IMR-90 (cell line): Measurements from ENCODE around the gene SPINK4. TPM values are rescaled to one million over a fixed set of nuclear protein-coding genes. Genes with fewer than 3 reads are reported as not detected.

Experiments used
- ATAC-seq: fragments of 200-7000 bp; cut with Tn5 transposase; 2 replicates; pipeline ENCODE4 v1.9.1; 2020; ENCODE audit warnings: low read depth, mild to moderate bottlenecking, moderate library complexity
- BruUV-seq: library from RNA; stranded (reverse); fragments of 400-500 nt; replicated peaks from 2 replicates; lab custom pipeline; 2021; lab: Mats Ljungman, UMichigan
- CTCF ChIA-PET: fragments of 300-600 bp; formaldehyde crosslinking; extraction: SDS; loops from one replicate; lab custom pipeline; 2021; ENCODE audit warnings: antibody characterized with exemption; lab: Yijun Ruan, JAX
- POLR2A ChIA-PET: fragments of 300-600 bp; sonication (Branson Sonifier 250); formaldehyde crosslinking; loops from one replicate; lab custom pipeline; 2022; ENCODE audit warnings: antibody characterized with exemption; ENCODE audit not compliant: unreplicated experiment; lab: Charles Lee
- DNase-seq: peaks from one replicate; pipeline ENCODE4 v3.0.0; 2013
- H2AFZ ChIP-seq: replicated peaks from 2 replicates; pipeline ENCODE3; 2013; ENCODE audit warnings: low read length, mild to moderate bottlenecking; ENCODE audit not compliant: poor library complexity
- H2AK5ac ChIP-seq: 2 replicates; pipeline ENCODE4 v1.6.1; 2013; ENCODE audit warnings: low read depth, low read length, inconsistent platforms
- H2AK9ac ChIP-seq: replicated peaks from 2 replicates; pipeline ENCODE3; 2013; ENCODE audit warnings: mild to moderate bottlenecking, low read depth, low read length, moderate library complexity; ENCODE audit not compliant: poor library complexity
- H2BK120ac ChIP-seq: 2 replicates; pipeline ENCODE4 v1.6.1; 2013; ENCODE audit warnings: low read depth, low read length, inconsistent platforms
- H2BK15ac ChIP-seq: 3 replicates; pipeline ENCODE4 v1.6.1; 2013; ENCODE audit warnings: low read depth, low read length, inconsistent platforms
- H2BK20ac ChIP-seq: 2 replicates; pipeline ENCODE4 v1.6.1; 2013; ENCODE audit warnings: low read depth, mild to moderate bottlenecking, inconsistent platforms, low read length, moderate library complexity
- H2BK5ac ChIP-seq: 2 replicates; pipeline ENCODE4 v1.6.1; 2013; ENCODE audit warnings: mild to moderate bottlenecking, low read depth, low read length, inconsistent platforms; ENCODE audit not compliant: poor library complexity, severe bottlenecking
- H3K14ac ChIP-seq: replicated peaks from 2 replicates; pipeline ENCODE4 v1.6.1; 2013; ENCODE audit warnings: low read depth, low read length, inconsistent platforms
- H3K18ac ChIP-seq: 2 replicates; pipeline ENCODE4 v1.6.1; 2013; ENCODE audit warnings: low read depth, low read length, control low read depth
- H3K23ac ChIP-seq: 2 replicates; pipeline ENCODE4 v1.6.1; 2013; ENCODE audit warnings: low read depth, low read length, inconsistent platforms
- H3K27ac ChIP-seq: 2 replicates; pipeline ENCODE4 v1.5.1; 2013; ENCODE audit warnings: mild to moderate bottlenecking, control low read depth, low read length; ENCODE audit not compliant: insufficient read depth
- H3K27me3 ChIP-seq: 2 replicates; pipeline ENCODE4 v1.6.1; 2013; ENCODE audit warnings: low read length; ENCODE audit not compliant: control insufficient read depth, insufficient read depth
- H3K36me3 ChIP-seq: 2 replicates; pipeline ENCODE4 v1.6.1; 2013; ENCODE audit warnings: low read length, mixed read lengths; ENCODE audit not compliant: control insufficient read depth, insufficient read depth
- H3K4ac ChIP-seq: 2 replicates; pipeline ENCODE4 v1.6.1; 2013; ENCODE audit warnings: low read depth, low read length, inconsistent platforms
- H3K4me1 ChIP-seq: 2 replicates; pipeline ENCODE4 v1.6.1; 2013; ENCODE audit warnings: low read length, mixed read lengths; ENCODE audit not compliant: control insufficient read depth, insufficient read depth
- H3K4me2 ChIP-seq: 2 replicates; pipeline ENCODE4 v1.6.1; 2013; ENCODE audit warnings: low read depth, mild to moderate bottlenecking, control low read depth, low read length, moderate library complexity
- H3K4me3 ChIP-seq: 2 replicates; pipeline ENCODE4 v1.5.1; 2013; ENCODE audit warnings: low read depth, mild to moderate bottlenecking, control low read depth, low read length, moderate library complexity; ENCODE audit not compliant: insufficient read depth
- H3K56ac ChIP-seq: 2 replicates; pipeline ENCODE4 v1.6.1; 2013; ENCODE audit warnings: low read length, inconsistent platforms; ENCODE audit not compliant: insufficient read depth; ENCODE audit errors: extremely low read depth
- H3K79me1 ChIP-seq, 2 experiments: 2 replicates each; pipeline ENCODE4 v1.6.1; 2013; ENCODE audit warnings: low read length in 2 of 2, inconsistent platforms in 1 of 2, low read depth in 1 of 2
- H3K9ac ChIP-seq: 2 replicates; pipeline ENCODE4 v1.6.1; 2013; ENCODE audit warnings: low read depth, low read length, control low read depth
- H3K9me1 ChIP-seq: 2 replicates; pipeline ENCODE4 v1.6.1; 2013; ENCODE audit warnings: low read length, inconsistent platforms; ENCODE audit not compliant: insufficient read depth
- H3K9me3 ChIP-seq: 2 replicates; pipeline ENCODE4 v1.6.1; 2013; ENCODE audit warnings: low read length; ENCODE audit not compliant: control insufficient read depth, insufficient read depth
- H4K20me1 ChIP-seq: 2 replicates; pipeline ENCODE4 v1.6.1; 2013; ENCODE audit warnings: low read length, inconsistent platforms; ENCODE audit not compliant: insufficient read depth
- H4K5ac ChIP-seq: 2 replicates; pipeline ENCODE4 v1.6.1; 2013; ENCODE audit warnings: mild to moderate bottlenecking, low read depth, low read length, control low read depth
- H4K8ac ChIP-seq, 2 experiments: 2 replicates each; pipeline ENCODE4 v1.6.1; 2013; ENCODE audit warnings: low read depth in 2 of 2, low read length in 2 of 2, control low read depth in 1 of 2, inconsistent platforms in 1 of 2
- H4K91ac ChIP-seq: 2 replicates; pipeline ENCODE4 v1.6.1; 2013; ENCODE audit warnings: low read depth, low read length, inconsistent platforms; ENCODE audit not compliant: insufficient read depth
- CEBPB ChIP-seq: IDR thresholded peaks from 2 replicates; pipeline ENCODE4 v1.6.1; 2012; ENCODE audit warnings: low read depth, low read length, improper control_type of control experiment
- CHD1 ChIP-seq: IDR thresholded peaks from 2 replicates; pipeline ENCODE4 v1.6.1; 2012; ENCODE audit warnings: low read depth, low read length, improper control_type of control experiment
- ELK1 ChIP-seq: fragments of 150-350 bp; IDR thresholded peaks from 2 replicates; pipeline ENCODE4 v1.6.1; 2016; ENCODE audit warnings: low read depth, mild to moderate bottlenecking, low read length, moderate library complexity, borderline replicate concordance
- FOS ChIP-seq: fragments of 150-350 bp; IDR thresholded peaks from 2 replicates; pipeline ENCODE4 v1.6.1; 2016; ENCODE audit warnings: low read depth, low read length
- MAFK ChIP-seq: IDR thresholded peaks from 2 replicates; pipeline ENCODE4 v1.6.1; 2012; ENCODE audit warnings: low read depth, low read length, improper control_type of control experiment
- MXI1 ChIP-seq: IDR thresholded peaks from 2 replicates; pipeline ENCODE4 v1.6.1; 2012; ENCODE audit warnings: low read depth, mild to moderate bottlenecking, low read length, moderate library complexity, borderline replicate concordance
- POLR2A ChIP-seq: IDR thresholded peaks from 2 replicates; pipeline ENCODE4 v1.6.1; 2012; ENCODE audit warnings: mild to moderate bottlenecking, low read depth, low read length
- USF2 ChIP-seq: fragments of 150-350 bp; IDR thresholded peaks from 2 replicates; pipeline ENCODE4 v1.6.1; 2017; ENCODE audit warnings: mild to moderate bottlenecking, antibody characterized with exemption, low read length, low read depth
- WGBS, 2 experiments: methylation state at CpG; one replicate each; pipeline versions ENCODE4 v1.1.5 to v1.1.7; 2013; ENCODE audit warnings: missing lambda C conversion rate in 2 of 2; ENCODE audit not compliant: insufficient read length in 1 of 2; ENCODE audit errors: extremely low coverage in 2 of 2; 5-methylcytosine and 5-hydroxymethylcytosine counted together
- dilution Hi-C: fragments of 300-500 bp; cut with HindIII; formaldehyde crosslinking; loops from one replicate; pipeline ENCODE4 v1.14.3; 2018; ENCODE audit warnings: low sequenced_read_pairs; ENCODE audit not compliant: unreplicated experiment
- in situ Hi-C: fragments of 300-500 bp; cut with MboI; formaldehyde crosslinking; loops from 3 replicates; pipeline ENCODE4 v1.14.3; 2019; ENCODE audit warnings: low sequenced_read_pairs, inconsistent platforms, mixed read lengths
- intact Hi-C: fragments of 100-400 bp; cut with micrococcal nuclease; formaldehyde crosslinking; loops from 2 replicates; pipeline ENCODE4 v1.10.0; 2022
- polyA plus RNA-seq, 3 experiments: library from polyadenylated mRNA; depleted of rRNA; stranded (reverse); fragments of >200 nt; gene quantifications; 2 replicates each; pipeline ENCODE4 v1.2.3, GENCODE V29; 2012; ENCODE audit warnings: low replicate concordance in 1 of 3
- total RNA-seq: library from RNA; depleted of rRNA; stranded (reverse); fragments of >200 nt; gene quantifications from 2 replicates; pipeline ENCODE4 v1.2.3, GENCODE V29; 2012

SPINK4 gene
- total and polyA plus RNA-seq, 2 of the 4 experiments (the other 2 are of a cell fraction) = not detected

DNA sequence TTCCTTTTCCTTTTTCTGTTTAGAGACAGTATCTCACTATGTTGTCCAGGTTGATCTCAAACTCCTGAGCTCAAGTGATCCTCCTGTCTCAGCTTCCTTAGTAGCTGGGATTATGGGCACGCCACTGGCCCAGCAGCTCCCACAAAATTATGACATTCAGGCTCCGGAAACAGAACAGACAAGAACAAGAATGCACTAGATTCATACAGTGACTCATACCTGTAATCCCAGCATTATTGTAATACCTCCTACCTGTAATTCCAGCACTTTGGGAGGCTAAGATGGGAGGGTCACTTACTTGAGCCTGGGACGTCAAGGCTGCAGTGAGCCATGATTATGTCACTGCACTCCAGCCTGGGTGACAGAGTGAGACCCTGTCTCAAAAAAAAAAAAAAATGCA lies 46.1 kb upstream of the SPINK4 start:
- Histone ChIP-seq H3K79me1 (no peaks in the 10 kb centered on the region), H3K56ac (no peak overlapping the region), H2BK20ac (no peak overlapping the region), H3K4me2 (no peak overlapping the region), H3K9ac (no peak overlapping the region), H4K5ac (no peak overlapping the region), H3K9me3 (no peaks in the 10 kb centered on the region), H4K8ac (no peak overlapping the region), H2BK120ac (no peak overlapping the region), H3K9me1 (no peaks in the 10 kb centered on the region), H3K14ac (no peak overlapping the region), H4K91ac (no peak overlapping the region), H3K4me1 (peaks cover 5% of the 10 kb centered on the region), H2BK15ac (no peak overlapping the region), H2AK9ac (no peak overlapping the region), H3K27ac (no peak overlapping the region), H2BK5ac (no peak overlapping the region), H2AK5ac (no peak overlapping the region), H3K27me3 (no peaks in the 10 kb centered on the region), H3K18ac (no peak overlapping the region), H3K4me3 (no peak overlapping the region), H4K20me1 (no peaks in the 10 kb centered on the region), H3K23ac (no peak overlapping the region), H3K36me3 (no peaks in the 10 kb centered on the region), H3K4ac (no peak overlapping the region), H2AFZ (no peak overlapping the region)
- TF ChIP-seq MXI1 = no peak
- TF ChIP-seq MAFK = no peak
- TF ChIP-seq ELK1 = no peak
- TF ChIP-seq FOS = no peak
- TF ChIP-seq CHD1 = no peak
- TF ChIP-seq POLR2A = no peak
- TF ChIP-seq USF2 = no peak
- TF ChIP-seq CEBPB = no peak
- intact Hi-C loops (no loop called here), in situ Hi-C loops (no loop called here), dilution Hi-C loops (no loop called here)
- no TSS peak for BruUV-seq
- CTCF ChIA-PET = interaction anchor here (0.7 kb wide), 1 partner anchor 588 kb away, joined by 6 read pairs; no protein-coding TSS in a partner anchor
- WGBS, 2 experiments = 88% methylated on average over 1 of the region's 3 CpGs; no CpG with 5 or more reads in 1 of the 2 experiments
- DNase-seq (no peak), ATAC-seq (no peak)
- POLR2A ChIA-PET = no interaction called here
